Inferior parietal cortex (tissue), 1 donor: Measurements from ENCODE around the gene SRP9.
A peak's percentile ranks its signal among the peaks of the same experiment; 100 is the strongest.

Source experiments
- DNase-seq: peaks from one replicate; pipeline ENCODE4 v3.0.0-alpha.2; 2016; ENCODE audit errors: extremely low spot score

The SRP9 gene, protein sequence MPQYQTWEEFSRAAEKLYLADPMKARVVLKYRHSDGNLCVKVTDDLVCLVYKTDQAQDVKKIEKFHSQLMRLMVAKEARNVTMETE

DNA sequence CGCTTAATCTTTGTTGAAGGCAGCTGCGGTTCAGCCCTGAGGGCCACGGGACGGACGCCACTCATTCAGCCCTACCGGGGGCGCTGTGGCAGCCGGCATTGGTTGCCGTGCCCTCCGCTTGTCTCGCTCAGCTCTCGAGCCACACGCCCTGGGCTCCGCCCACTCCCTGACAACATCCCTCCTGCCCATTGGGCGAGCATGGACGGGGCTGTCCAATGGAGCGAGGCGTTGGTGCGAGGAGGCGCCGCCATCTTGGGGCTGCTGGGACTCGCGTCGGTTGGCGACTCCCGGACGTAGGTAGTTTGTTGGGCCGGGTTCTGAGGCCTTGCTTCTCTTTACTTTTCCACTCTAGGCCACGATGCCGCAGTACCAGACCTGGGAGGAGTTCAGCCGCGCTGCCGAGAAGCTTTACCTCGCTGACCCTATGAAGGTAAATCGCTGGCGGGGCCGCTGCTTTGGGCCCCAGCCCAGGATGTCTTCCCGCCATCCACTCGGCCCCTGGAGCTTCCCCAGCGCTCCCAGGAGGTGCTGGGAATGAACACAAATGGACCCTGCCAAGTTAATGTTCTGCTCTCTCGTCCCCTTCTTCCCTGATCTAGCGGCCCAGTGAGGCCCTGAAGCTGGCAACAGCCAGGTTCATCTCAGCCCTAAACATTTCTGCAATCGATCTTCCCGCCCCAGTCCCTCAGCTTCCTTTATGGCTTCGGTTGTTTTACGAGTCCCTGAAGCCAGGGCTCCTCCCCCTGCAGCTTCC lies at the start of gene SRP9:
Gene SRP9 (plus strand): TSS at position 244 of the 754 bp plus-strand sequence. CDS start 115 bp downstream, at position 359.
- DNase-seq: peak; percentile 99

DNA sequence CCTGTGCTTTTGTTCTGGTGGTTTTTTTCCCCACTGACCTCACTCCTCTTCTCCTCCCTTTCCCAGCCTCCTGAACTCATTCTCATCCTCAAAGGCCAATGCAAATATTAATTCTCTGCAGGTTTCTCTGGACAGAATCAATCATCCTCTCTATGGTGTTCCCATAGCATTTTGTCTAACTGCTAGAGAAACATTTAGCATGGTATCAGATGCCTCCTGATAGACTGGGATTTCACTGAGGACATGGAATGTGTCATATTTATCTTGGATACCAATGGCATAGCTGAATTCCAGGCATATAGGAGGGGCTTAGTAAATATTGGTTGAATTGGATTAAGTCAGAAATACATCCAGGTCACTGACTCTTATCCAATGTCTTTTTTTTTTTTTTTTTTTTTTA lies 46.1 kb upstream of the SRP9 start:
- DNase-seq: no peak

DNA sequence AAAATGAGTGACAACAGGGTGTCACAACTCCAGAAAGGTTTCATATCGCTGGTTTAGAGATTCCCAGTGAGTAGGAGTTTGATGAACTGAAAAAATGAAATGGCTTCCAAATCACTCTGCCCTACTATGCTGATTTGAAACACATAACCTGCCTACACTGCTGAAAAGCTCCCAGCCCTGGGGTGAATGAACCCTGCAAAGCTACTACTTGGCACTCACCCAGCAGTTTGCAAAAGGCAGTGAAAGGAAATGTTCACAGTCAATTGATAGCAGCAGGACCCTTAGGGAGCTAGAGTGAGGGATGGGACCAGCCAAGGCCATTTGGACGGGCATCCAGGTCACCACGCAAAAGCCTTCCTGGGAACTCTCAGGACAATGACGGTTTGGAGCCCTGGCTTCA lies 44.4 kb upstream of the SRP9 start:
- DNase-seq: no peak

DNA sequence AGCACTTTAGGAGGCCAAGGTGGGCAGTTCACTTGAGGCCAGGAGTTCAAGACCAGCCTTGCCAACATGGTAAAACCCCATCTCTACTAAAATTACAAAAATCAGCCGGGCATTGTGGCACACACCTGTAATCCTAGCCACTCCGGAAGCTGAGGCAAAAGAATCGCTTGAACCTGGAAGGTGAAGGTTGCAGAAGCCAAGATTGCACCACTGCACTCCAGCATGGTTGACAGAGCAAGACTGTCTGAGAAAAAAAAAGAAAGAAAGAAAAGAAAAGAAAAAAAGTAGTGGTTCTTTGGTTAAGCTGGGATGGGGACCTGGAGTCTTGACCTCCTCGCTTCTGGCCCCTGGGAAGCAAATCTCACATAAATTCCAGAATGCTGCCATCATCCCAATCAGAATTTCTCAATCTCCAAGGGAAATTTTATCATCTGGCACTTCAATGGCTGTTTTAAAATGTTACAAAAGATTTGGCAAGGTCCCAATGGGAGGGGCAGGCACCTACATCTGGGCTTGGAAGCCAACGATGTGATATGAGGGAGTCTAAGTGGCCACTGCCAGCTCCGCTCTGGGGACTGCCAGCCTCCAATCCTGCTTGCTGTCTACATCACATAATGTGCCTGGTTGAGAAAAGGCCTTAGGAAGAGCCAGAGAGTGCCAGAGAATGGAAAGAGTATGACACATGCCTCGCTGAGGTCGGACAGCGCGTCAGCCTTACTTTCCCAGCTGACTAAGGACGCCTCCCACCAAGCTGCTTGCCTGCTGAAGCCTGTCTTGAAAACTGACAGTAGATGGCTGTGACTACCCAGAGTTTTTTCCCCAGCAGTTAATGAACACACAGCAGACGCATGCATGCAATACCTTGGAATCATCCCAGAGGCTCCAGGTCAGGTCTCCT lies 42.1 kb upstream of the SRP9 start:
- peak; percentile 22 for DNase-seq

DNA sequence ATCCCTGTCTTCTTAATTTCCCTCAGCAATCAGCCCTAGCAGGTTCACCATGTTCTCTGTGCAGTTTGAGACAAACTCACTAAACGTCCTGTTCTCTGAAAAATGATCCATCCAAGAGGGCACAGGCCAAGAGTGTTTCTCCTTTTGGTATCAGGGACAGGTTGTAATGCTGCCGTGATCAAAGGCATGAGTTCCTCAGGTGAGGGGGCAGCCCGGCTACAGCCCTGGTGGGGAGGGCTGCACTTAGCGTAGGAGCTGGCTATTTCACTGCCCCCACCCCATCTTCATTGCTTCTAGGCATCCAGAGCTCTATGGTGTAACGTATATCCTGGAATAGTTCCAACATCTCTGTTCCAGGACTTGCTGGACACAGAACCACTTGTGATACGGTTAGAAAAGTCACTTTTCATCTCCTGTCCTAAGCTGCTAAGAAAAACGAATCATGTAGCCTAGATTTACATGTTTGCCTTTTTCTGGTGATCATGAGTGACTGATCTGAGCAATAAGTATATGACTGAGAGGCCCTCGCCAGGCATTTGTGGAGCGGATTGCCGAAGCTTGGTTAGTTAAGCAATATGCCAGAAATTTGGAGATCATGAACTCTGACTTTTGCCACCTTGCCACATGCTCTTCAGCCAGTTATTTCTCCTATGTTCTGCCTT lies 41.1 kb upstream of the SRP9 start:
- DNase-seq: no peak

DNA sequence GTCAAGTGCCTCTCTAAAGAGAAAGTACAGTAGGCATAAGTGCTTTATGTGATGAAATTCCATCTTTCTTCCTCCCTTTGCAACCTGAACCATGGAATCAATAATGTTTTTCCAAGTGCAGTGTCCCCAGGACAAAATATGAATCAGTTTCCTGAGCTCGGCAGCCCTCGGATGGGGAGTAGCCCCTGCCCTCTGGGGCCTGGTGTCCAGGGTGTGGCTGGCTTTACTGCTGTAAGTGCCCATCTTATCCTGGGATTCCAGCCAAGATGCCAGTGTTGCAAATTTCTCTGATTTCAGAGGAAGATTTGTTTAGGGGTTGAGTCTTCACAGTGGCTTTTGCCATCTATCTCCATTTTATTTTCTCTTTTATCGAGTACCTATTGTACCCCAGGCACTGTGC lies 40.5 kb upstream of the SRP9 start:
- no peak for DNase-seq

DNA sequence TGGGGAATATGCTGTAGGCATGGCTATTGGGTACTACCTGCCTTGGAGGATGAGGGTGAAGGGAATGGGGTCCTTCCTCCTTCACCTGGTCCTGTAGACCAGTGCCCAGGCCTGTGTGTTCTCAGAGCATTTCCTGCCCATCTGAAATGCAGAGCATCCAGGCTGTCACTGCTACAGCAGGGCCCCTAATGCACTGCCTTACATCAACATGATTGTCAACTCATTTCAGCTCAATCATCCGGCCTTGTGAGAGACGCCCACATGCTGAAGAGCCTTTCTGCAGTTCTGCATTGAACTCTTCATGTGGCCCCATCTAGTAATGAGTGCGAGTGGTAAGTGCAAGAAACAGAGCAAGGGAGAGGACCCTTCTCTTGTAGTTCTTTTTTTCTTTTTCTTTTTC lies 39.8 kb upstream of the SRP9 start:
- DNase-seq: no peak

DNA sequence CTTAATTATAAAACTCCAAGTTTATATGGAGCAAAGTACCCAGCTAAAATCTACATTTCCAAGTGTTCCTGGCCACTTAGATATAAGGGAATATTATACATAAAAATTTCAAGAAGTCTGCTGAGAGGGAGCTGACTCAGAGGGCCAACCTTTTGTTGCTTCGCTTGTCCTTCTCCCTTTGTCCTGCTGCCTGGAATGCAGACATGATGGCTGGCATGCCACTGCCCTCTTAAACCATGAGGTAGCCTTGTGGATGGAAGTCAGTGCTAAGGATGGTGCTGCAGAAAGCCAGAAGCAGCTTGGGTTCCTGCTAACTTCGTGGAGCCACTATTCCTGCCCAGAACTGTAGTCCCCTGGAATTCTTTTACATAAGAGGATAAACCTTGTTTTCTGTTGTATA lies 38.9 kb upstream of the SRP9 start:
- no peak for DNase-seq

DNA sequence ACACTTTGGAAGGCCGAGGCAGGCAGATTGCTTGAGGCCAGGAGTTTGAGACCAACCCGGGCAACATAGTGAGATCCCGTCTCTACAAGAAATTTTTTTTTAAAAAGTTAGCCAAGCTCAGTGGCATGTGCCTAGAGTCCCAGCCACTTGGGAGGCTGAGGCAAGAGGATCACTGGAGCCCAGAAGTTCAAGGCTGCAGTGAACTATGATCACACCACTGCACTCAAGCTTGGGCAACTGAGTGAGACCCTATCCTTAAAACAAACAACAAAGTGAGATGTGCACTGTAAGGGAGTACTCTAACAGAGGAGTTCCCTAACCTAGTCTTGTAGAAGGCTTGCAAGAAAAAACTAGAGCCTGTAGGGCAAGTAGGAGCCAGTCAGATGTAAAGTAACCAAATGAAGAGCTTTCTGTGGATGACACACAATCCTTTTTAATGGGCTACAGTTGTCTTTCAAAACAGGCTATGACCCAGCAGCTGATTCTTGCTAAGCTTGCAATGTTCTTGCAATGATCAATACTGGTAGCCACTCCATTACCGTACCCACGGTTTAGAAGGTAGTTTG lies 38.0 kb upstream of the SRP9 start:
- no peak for DNase-seq

DNA sequence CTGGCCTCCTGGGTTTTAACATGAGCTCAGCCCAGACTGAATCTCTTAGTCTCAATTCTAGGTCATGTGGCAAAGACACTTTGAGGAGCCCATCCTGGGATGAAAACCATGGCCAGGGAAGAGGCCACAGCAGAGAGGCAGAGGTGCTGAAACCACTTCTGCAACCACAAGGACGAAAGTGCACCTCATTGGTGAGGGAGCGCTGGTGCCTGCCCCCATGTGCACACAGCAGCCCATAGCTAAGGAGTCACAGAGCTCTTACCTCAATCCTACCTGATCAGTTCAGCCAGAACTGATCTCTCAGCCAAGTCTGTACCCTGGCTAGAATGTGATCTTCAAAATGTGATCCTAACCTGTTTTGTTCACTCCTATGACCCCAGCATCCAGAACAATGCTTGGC lies 32.9 kb upstream of the SRP9 start:
- DNase-seq: no peak

DNA sequence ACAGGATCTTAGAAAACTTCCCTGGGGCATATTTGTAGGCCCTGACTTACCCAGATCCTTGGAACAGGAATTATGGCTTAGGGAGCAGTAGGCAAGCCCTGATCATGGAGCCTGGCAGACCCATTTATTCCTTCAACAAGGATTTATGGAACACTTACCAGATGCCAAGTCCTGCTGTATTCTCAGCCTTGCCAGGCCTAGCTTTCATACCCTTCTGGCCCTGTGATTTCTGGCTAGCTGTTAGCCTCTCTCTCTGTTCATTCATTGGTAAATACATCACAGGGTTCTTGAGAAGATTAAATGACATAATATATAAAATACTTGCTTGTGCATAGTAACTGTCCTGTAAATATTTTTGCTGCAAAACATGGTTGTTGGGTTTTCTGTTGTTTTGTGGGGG lies 32.4 kb upstream of the SRP9 start:
- DNase-seq: no peak

DNA sequence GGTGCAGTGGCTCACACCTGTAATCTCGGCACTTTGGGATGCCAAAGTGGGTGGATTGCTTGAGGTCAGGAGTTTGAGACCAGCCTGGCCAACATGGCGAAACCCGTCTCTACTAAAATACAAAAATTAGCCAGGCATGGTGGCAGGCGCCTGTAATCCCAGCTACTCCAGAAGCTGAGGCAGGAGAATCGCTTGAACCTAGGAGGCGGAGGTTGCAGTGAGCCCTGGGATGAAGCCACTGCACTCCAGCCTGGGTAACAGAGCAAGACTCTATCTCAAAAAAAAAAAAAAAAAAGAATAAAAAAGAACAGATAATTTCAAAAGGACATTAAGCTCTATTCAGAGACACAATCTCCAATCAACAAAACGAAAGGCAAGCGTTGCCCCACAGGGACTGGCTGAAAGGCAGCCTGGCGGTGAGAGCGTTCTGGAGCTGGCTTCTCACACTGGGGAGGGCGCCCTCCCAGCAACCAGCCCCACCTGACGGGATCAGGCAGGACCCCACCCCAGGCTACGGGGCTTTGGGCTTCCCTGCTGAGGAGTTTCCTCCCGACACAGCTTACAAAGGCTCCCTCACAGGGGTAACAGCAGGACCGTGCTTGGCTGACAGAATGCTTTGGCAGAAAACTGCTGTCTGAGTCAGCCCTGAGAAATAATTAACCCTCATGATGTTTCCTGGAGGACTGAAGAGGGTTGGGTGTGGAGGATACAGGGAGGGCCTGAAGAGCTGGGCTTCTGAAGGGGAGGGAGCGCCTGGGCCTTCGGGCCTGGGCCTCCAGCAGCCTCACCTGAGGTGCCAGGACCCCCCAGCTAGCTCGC lies 31.1 kb upstream of the SRP9 start:
- peak; percentile 44 for DNase-seq

DNA sequence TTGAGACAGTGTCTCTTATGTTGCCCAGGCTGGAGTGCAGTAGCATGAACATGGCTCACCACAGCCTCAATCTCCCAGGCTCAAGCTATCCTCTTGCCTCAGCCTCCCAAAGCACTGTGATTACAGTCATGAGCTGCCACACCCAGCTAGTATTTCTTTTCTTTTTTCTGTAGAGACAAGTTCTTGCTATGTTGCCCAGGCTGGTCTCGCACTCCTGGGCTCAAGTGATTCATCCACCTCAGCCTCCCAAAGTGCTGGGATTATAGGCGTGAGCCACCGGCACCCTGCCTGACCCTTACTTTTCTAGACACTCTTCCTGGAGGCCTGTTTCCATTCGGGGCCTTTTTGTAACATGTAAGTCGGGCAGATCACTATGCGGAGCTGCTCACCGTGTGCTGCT lies 30.1 kb upstream of the SRP9 start:
- no peak for DNase-seq

DNA sequence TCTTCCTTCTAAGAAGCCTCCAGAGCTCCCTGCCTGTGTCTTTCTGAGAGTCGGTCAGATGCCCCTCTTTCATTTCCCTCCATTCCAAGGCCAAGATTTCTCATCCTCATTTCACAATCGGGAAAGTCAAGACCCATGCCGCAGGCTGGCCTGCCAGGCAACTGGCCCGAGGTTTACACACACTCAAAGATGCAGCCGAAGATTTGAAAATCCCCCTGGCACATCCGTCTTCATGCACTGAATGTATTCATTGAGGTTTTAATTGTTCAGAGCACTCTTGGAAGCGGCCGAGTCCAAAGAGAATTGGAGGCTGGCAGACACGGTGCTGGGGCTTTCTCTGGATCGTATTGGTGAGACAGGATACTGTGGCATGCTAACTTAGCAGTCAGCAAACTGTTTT lies 29.1 kb upstream of the SRP9 start:
- DNase-seq: no peak

DNA sequence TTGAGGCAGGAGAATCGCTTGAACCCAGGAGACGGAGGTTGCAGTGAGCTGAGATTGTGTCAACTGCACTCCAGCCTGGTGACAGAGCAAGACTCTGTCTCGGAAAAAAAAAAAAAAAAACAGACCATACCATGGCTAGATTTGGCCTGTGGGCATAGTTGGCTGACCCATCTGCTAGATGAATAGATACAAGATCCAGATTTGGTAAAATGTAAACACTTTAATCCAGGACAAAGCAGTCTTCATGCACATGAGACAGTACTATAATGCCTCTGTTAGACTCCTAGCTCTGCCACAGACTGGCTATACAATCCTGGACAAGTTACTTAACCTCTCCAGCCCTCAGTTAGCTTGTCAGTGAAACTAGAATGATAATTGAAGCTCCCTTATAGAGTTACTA lies 27.9 kb upstream of the SRP9 start:
- DNase-seq: no peak

DNA sequence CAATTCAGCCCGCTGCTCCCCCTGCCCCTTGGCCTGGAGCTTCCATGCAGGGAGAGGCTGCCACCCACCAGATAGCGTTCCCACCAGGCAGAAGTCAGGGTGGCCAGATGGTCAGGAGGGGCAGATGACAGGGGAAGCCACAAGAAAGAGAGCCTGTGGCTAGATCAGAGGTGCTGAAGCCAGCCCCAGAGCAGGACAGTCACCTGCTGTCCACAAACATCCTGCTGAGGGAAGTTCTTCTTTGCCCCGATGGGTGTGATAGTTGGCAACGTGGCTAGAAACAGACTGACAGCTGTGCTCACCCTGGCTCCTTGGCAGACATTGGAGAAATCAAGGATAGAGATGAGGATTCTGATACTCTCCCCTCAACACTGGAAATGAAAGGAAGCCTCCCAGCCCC lies 27.2 kb upstream of the SRP9 start:
- no peak for DNase-seq

DNA sequence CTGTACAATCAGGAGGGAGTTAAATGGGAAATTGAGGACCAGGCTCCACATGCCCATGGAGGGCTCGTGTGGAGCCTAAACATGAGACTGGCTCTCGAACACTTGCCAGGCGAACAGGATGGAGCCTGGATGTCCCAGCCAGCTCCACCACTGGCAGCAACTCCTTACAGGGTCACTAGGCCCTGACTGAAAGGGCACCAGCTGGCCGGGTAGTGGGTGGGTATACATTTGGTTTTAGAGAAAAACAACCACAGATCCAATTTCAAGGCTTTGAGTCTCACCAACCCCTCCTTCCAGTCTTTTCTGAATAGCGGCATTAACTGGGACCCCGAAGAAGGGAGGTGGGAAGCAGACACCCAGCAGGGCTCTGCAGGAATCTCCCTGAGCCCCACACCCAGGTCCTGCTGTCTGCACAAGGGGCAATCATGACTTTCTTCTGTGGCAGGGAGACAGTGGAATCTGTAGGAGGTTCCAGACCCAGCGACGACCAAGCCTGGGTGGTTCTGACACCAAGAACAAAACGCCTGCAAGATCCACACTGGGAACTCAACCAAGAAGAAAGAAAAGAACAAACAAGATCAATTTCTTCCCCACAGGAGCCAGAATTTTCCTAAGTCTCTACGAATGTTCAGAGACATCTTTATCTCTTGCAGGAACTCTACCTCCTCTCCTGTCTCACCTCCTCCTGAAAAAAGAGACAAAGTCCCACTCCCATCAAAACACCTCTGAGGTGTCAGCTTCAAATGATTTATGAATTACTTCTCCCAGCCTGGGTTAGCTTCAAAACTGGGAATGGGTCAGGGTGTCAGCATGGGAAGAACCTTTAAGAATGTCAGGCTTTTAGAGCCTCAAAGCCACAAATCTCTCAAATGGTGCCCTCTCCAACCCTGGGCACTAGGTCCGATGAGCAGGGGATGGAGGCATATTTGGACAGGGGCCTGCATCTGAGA lies 26.5 kb upstream of the SRP9 start:
- DNase-seq: no peak

DNA sequence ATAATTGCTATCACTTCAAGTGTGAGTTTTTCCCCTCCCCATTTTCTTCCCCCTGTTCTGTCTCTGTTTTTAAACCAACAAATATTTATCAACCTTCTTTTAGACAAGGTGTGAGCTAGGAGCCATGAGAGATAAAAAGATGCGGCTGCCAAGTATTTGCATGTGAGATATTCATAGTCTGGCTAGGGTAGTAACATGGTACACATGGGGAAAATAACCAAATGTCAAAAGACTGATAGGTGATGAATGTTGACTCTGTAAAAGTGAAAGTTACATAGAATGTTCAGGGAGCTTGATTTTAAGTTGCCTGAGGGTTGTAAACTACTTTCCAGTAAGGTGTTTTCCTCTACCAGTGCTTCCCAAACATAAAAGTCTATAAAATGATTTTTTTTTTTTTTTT lies 25.4 kb upstream of the SRP9 start:
- no peak for DNase-seq

DNA sequence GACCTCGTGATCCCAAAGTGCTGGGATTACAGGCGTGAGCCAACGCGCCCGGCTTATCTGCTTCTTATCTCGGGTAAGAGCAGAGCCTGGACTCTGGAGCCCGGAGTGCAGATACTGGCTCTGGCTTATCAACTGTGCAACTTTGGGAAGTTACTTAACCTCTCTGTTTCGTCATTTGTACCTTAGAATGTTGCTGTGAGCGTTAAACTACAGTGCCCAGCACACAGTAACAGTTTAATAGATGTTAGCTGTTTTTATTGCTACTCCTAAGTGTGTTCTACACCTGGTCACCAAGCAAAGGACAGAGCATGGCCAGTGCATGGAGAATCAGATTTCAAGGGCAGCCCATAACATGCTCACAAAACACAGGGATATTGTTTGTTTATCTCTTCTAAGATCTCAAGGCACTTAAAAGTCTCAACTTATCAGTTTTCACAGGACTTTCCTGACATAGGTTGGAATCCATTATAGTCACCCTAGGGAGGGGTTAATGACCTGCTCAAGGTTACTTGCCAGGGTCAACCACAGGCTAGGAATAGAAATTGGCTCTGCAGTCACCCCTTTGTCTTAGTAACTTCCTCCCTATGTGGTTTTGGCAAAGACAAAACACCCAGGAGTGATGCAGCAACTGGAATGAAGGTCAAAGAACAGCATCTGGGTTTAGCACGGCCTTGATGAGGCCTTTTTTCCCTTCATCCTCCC lies 22.5 kb upstream of the SRP9 start:
- no peak for DNase-seq
